Measurements from ENCODE around the gene RIPOR2. TPM values are rescaled to one million over a fixed set of nuclear protein-coding genes. Genes with fewer than 3 reads are reported as not detected.

Gene RIPOR2
- total RNA-seq, 6 experiments from 2014 or later = 9.1 to 20.7 (median 10.2) TPM

- DNase-seq = no peak
- Mint-ChIP-seq H3K4me1 (ENCODE audit: low read depth) (peaks cover 35% of the 10 kb centered on the region), H3K27me3 (ENCODE audit: insufficient read depth) (no peaks in the 10 kb centered on the region), H3K36me3 (ENCODE audit: low read depth) (peaks cover 6% of the 10 kb centered on the region), H3K9me3 (no peaks in the 10 kb centered on the region), H3K27ac (no peak overlapping the region), H3K4me3 (no peak overlapping the region)
- no peak for TF ChIP-seq CTCF (IDR thresholded peaks at IDR 0.05)
Observed at GRCh38 chr6:24887545-24888140, 48.1 kb downstream of the RIPOR2 start.

- Mint-ChIP-seq H3K9me3 (0 out of 2 replicates have a peak, but pooled peaks cover 3% of the 10 kb centered on the region), H3K27ac (peak overlapping the region; percentile 62), H3K27me3 (ENCODE audit: insufficient read depth) (no peaks in the 10 kb centered on the region), H3K36me3 (ENCODE audit: low read depth) (peaks cover 6% of the 10 kb centered on the region), H3K4me3 (peak overlapping the region; percentile 39), H3K4me1 (ENCODE audit: low read depth) (peaks cover 72% of the 10 kb centered on the region)
- peak; percentile 86 for DNase-seq
- no peak for TF ChIP-seq CTCF (IDR thresholded peaks at IDR 0.05)
Observed at GRCh38 chr6:24883618-24884017, 52.1 kb downstream of the RIPOR2 start.

- DNase-seq = no peak
- Mint-ChIP-seq H3K27ac (peak overlapping the region; percentile 76), H3K36me3 (ENCODE audit: low read depth) (peaks cover 8% of the 10 kb centered on the region), H3K4me1 (ENCODE audit: low read depth) (peaks cover 77% of the 10 kb centered on the region), H3K27me3 (ENCODE audit: insufficient read depth) (no peaks in the 10 kb centered on the region), H3K9me3 (peaks cover 6% of the 10 kb centered on the region), H3K4me3 (peak overlapping the region; percentile 73)
- TF ChIP-seq CTCF (IDR thresholded peaks at IDR 0.05) = no peak
Observed at GRCh38 chr6:24882835-24883555, 52.8 kb downstream of the RIPOR2 start.

GRCh38 chr6:24882295-24882694 lies 53.5 kb downstream of the RIPOR2 start:
- peak; percentile 50 for DNase-seq
- no peaks in the 10 kb centered on the region; the same call in 1 of the 2 replicates for H3K27me3 Mint-ChIP-seq (ENCODE audit: insufficient read depth)
- peak overlapping the region; percentile 73 for H3K4me3 Mint-ChIP-seq
- peak; percentile 39; the same call in 1 of the 2 replicates for TF ChIP-seq CTCF (IDR thresholded peaks at IDR 0.05)
- H3K27ac Mint-ChIP-seq = peak overlapping the region; percentile 76
- H3K36me3 Mint-ChIP-seq (ENCODE audit: low read depth) = peaks cover 15% of the 10 kb centered on the region
- H3K9me3 Mint-ChIP-seq = peaks cover 13% of the 10 kb centered on the region
- H3K4me1 Mint-ChIP-seq (ENCODE audit: low read depth) = peaks cover 75% of the 10 kb centered on the region

- no peak for TF ChIP-seq CTCF (IDR thresholded peaks at IDR 0.05)
- peaks cover 22% of the 10 kb centered on the region for H3K9me3 Mint-ChIP-seq
- no peak for DNase-seq
- no peaks in the 10 kb centered on the region; the same call in 1 of the 2 replicates for H3K27me3 Mint-ChIP-seq (ENCODE audit: insufficient read depth)
- H3K4me3 Mint-ChIP-seq = no peak overlapping the region
- peaks cover 24% of the 10 kb centered on the region for H3K36me3 Mint-ChIP-seq (ENCODE audit: low read depth)
- H3K27ac Mint-ChIP-seq = no peak overlapping the region
- H3K4me1 Mint-ChIP-seq (ENCODE audit: low read depth) = peaks cover 73% of the 10 kb centered on the region
Observed at GRCh38 chr6:24881376-24881775, 54.4 kb downstream of the RIPOR2 start.
